GM12878 (cell line): ENCODE results near the gene ACKR4. TPM values are rescaled to one million over a fixed set of nuclear protein-coding genes. Genes with fewer than 3 reads are reported as not detected.

Source experiments
- ATAC-seq: fragments of 200-7000 bp; cut with Tn5 transposase; 3 replicates; pipeline ENCODE4 v1.9.1; 2020; ENCODE audit warnings: mild to moderate bottlenecking, moderate library complexity
- BruUV-seq: library from RNA; stranded (reverse); fragments of 400-500 nt; replicated peaks from 2 replicates; lab custom pipeline; 2021; lab: Mats Ljungman, UMichigan
- CTCF ChIA-PET: fragments of 300-600 bp; sonication (Branson Sonifier 250); formaldehyde crosslinking; extraction: SDS; loops from one replicate; lab custom pipeline; 2021; ENCODE audit warnings: inconsistent platforms; lab: Yijun Ruan, JAX
- POLR2A ChIA-PET: fragments of 350-600 bp; formaldehyde crosslinking; extraction: SDS; loops from one replicate; lab custom pipeline; 2021; ENCODE audit warnings: inconsistent platforms; lab: Charles Lee
- RAD21 ChIA-PET: fragments of 300-600 bp; sonication (Branson Sonifier 250); formaldehyde crosslinking; loops from one replicate; lab custom pipeline; 2023; ENCODE audit warnings: antibody characterized with exemption; ENCODE audit not compliant: unreplicated experiment; lab: Charles Lee
- SMC1A ChIA-PET: fragments of 300-600 bp; sonication (Branson Sonifier 250); formaldehyde crosslinking; loops from one replicate; lab custom pipeline; 2023; ENCODE audit not compliant: unreplicated experiment, uncharacterized antibody; lab: Charles Lee
- DNase-seq: peaks from one replicate; pipeline ENCODE4 v3.0.0-alpha.2; 2011; ENCODE audit warnings: low read depth, low spot score
- FAIRE-seq: peaks from 3 replicates; lab custom pipeline; 2011; peaks lifted over from hg19 to GRCh38; lab: Jason Lieb, UNC
- H2AFZ ChIP-seq: 2 replicates; pipeline ENCODE4 v1.6.0; 2011; ENCODE audit warnings: low read depth, low read length, control low read depth; ENCODE audit not compliant: control insufficient read depth
- H3K27ac ChIP-seq: 2 replicates; pipeline ENCODE4 v1.5.1; 2011; ENCODE audit warnings: control low read depth; ENCODE audit not compliant: control insufficient read depth, insufficient read depth
- H3K27me3 ChIP-seq, 2 experiments: replicated peaks in 1 of 2; 2 replicates each; pipeline versions ENCODE4 v1.6.0 to v1.6.1; 2011; ENCODE audit warnings: low read length in 1 of 2; ENCODE audit not compliant: control insufficient read depth in 2 of 2, insufficient read depth in 2 of 2
- H3K36me3 ChIP-seq, 2 experiments: 2 replicates each; pipeline ENCODE4 v1.5.1; 2011; ENCODE audit warnings: low read length in 1 of 2; ENCODE audit not compliant: control insufficient read depth in 2 of 2, insufficient read depth in 2 of 2
- H3K4me1 ChIP-seq: 2 replicates; pipeline ENCODE4 v1.6.1; 2011; ENCODE audit warnings: mild to moderate bottlenecking, low read length, moderate library complexity, mixed read lengths; ENCODE audit not compliant: control insufficient read depth, insufficient read depth
- H3K4me2 ChIP-seq: 2 replicates; pipeline ENCODE4 v1.6.0; 2011; ENCODE audit warnings: control low read depth; ENCODE audit not compliant: control insufficient read depth, insufficient read depth
- H3K4me3 ChIP-seq: fragments of 200-600 bp; sonication (generic); 2 replicates; pipeline ENCODE4 v1.5.1; 2016
- H3K79me2 ChIP-seq: 2 replicates; pipeline ENCODE4 v1.6.0; 2011; ENCODE audit warnings: low read length; ENCODE audit not compliant: control insufficient read depth, insufficient read depth
- H3K9ac ChIP-seq: 2 replicates; pipeline ENCODE4 v1.8.0; 2011; ENCODE audit warnings: low read length, control low read depth, mixed read lengths; ENCODE audit not compliant: control insufficient read depth, insufficient read depth
- H3K9me3 ChIP-seq: replicated peaks from 3 replicates; pipeline ENCODE4 v1.5.1; 2011; ENCODE audit warnings: mild to moderate bottlenecking, low read length; ENCODE audit not compliant: control insufficient read depth, insufficient read depth
- H4K20me1 ChIP-seq: 2 replicates; pipeline ENCODE4 v1.6.0; 2011; ENCODE audit not compliant: control insufficient read depth, insufficient read depth
- CHD1 ChIP-seq: IDR thresholded peaks from 2 replicates; pipeline ENCODE4 v1.6.1; 2012; ENCODE audit warnings: low read depth, low read length, improper control_type of control experiment
- GATAD2B ChIP-seq: fragments of 450-650 bp; conservative IDR thresholded peaks from 2 replicates; pipeline ENCODE4 v1.6.1; 2017; ENCODE audit warnings: low read depth, mild to moderate bottlenecking, moderate library complexity
- PAX5 ChIP-seq: IDR thresholded peaks from 2 replicates; pipeline ENCODE4 v1.6.1; 2011; ENCODE audit warnings: low read depth, low read length, borderline replicate concordance
- RAD51 ChIP-seq: fragments of 450-650 bp; IDR thresholded peaks from 2 replicates; pipeline ENCODE4 v1.6.1; 2016; ENCODE audit warnings: moderate library complexity, mild to moderate bottlenecking, inconsistent platforms
- RCOR1 ChIP-seq: conservative IDR thresholded peaks from 2 replicates; pipeline ENCODE4 v1.6.1; 2012; ENCODE audit warnings: low read depth, low read length, improper control_type of control experiment
- SUPT20H ChIP-seq: IDR thresholded peaks from 2 replicates; pipeline ENCODE4 v1.6.1; 2011; ENCODE audit warnings: low read depth, mild to moderate bottlenecking, low read length, moderate library complexity, borderline replicate concordance; ENCODE audit not compliant: control insufficient read depth
- WGBS: methylation state at CpG from one replicate; pipeline ENCODE4 v1.1.6; 2016; ENCODE audit warnings: low lambda C conversion rate; ENCODE audit not compliant: insufficient replicate concordance, insufficient coverage; ENCODE audit errors: missing lambda C conversion rate; 5-methylcytosine and 5-hydroxymethylcytosine counted together
- in situ Hi-C: fragments of 300-500 bp; cut with MboI; formaldehyde crosslinking; loops from 9 replicates; pipeline ENCODE4 v1.14.3; 2018; ENCODE audit warnings: mixed read lengths
- intact Hi-C: fragments of 100-400 bp; cut with micrococcal nuclease; formaldehyde crosslinking; loops from one replicate; pipeline ENCODE4 v1.14.2; 2022; ENCODE audit not compliant: unreplicated experiment
- polyA plus RNA-seq, 11 experiments: library from polyadenylated mRNA; depleted of rRNA in 4 of 11; unstranded in 6 of 11; stranded (reverse) in 5 of 11; fragments of >200 nt; fragmentation: Nextera tagmentation in 4 of 11; fragmentation: Illumina TruSeq in 1 of 11; extraction: Ambion mirVana in 4 of 11; extraction: Trizol in 1 of 11; gene quantifications; 1 replicate in 1 of 11; 2 replicates in 10 of 11; pipeline versions ENCODE4 v1.2.1 to v1.2.3, GENCODE V29; 2011 to 2016; ENCODE audit warnings: inconsistent platforms in 2 of 11, missing spikeins in 2 of 11, low read depth in 1 of 11
- total RNA-seq, 4 experiments: library from RNA; depleted of rRNA in 3 of 4; stranded (reverse); fragments of >200 nt in 3 of 4; fragmentation: Illumina TruSeq in 1 of 4; extraction: Trizol in 1 of 4; gene quantifications; 2 replicates each; pipeline versions ENCODE4 v1.2.1 to v1.2.3, GENCODE V29; 2013 to 2021
- TF ChIP-seq, protein P1 (sequence below), 3 experiments: IDR thresholded peaks in 2 of 3; conservative IDR thresholded peaks in 1 of 3; 2 replicates each; pipeline ENCODE4 v1.5.1; 2011; ENCODE audit warnings: low read depth in 3 of 3, low read length in 3 of 3, mild to moderate bottlenecking in 3 of 3, control low read depth in 2 of 3, moderate library complexity in 2 of 3, inconsistent platforms in 1 of 3, mixed read lengths in 1 of 3; ENCODE audit not compliant: control insufficient read depth in 2 of 3, insufficient read depth in 1 of 3; ENCODE audit errors: extremely low read depth in 1 of 3
- TF ChIP-seq, protein P2 (sequence below): fragments of 450-650 bp; IDR thresholded peaks from 2 replicates; pipeline ENCODE4 v1.6.1; 2017; ENCODE audit warnings: low read depth, mild to moderate bottlenecking, moderate library complexity
- TF ChIP-seq, protein P3 (sequence below): fragments of 450-650 bp; IDR thresholded peaks from 2 replicates; pipeline ENCODE4 v1.6.1; 2017; ENCODE audit warnings: mild to moderate bottlenecking, moderate library complexity

Gene ACKR4
- total and polyA plus RNA-seq, 10 of the 15 experiments (the other 5 are each of a cell fraction or from before 2014, with no cell fraction given), result 0.06 to 0.40 (median 0.12) TPM

DNA sequence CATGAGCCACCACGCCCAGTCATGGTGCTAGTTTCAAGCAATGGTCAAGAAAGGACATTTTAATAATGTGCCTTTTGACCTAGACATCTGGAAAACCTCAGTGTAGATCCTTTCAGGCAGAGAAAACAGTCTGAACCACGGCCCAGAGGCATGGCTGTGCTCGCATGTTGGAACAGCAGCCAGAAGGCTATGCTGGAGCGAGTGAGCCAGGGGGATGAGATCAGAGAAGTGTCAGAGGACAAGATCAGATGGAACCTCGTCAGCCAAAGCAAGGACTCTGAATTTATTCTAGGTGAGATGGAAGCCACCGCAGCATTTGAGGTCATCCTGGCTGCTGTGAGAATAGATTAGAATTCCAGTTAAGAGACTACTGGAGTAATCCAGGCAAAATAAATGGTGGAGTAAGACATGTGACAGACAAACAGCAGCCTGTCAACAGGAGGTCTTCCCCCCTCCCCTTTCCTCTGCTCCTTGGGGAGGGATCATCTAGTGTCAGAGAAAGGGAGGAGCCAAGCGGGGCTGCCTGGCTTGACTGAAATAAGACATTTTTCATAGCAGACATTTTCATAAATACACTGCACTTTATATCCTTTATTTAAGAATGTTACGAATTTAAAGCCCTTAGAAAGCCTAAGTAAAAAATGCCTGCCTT, 40.4 kb upstream of the ACKR4 start:
- SMC1A ChIA-PET, result no interaction called here
- POLR2A ChIA-PET, result no interaction called here
- WGBS, result 77% methylated on average over 8 of the region's 8 CpGs
- BruUV-seq, result no TSS peak
- RAD21 ChIA-PET, result no interaction called here
- TF ChIP-seq GATAD2B (no peak), RAD51 (no peak), RCOR1 (no peak), CHD1 (no peak)
- TF ChIP-seq, protein P1, sequence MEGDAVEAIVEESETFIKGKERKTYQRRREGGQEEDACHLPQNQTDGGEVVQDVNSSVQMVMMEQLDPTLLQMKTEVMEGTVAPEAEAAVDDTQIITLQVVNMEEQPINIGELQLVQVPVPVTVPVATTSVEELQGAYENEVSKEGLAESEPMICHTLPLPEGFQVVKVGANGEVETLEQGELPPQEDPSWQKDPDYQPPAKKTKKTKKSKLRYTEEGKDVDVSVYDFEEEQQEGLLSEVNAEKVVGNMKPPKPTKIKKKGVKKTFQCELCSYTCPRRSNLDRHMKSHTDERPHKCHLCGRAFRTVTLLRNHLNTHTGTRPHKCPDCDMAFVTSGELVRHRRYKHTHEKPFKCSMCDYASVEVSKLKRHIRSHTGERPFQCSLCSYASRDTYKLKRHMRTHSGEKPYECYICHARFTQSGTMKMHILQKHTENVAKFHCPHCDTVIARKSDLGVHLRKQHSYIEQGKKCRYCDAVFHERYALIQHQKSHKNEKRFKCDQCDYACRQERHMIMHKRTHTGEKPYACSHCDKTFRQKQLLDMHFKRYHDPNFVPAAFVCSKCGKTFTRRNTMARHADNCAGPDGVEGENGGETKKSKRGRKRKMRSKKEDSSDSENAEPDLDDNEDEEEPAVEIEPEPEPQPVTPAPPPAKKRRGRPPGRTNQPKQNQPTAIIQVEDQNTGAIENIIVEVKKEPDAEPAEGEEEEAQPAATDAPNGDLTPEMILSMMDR (IDR thresholded peaks at IDR 0.05 in 2 of 3, conservative IDR thresholded peaks at IDR 0.05 in 1 of 3; ENCODE audit: control insufficient read depth in 2 of 3, extremely low read depth in 1 of 3, insufficient read depth in 1 of 3, low read depth in 3 of 3, low read length in 3 of 3), result no peak
- Histone ChIP-seq H3K79me2 (no peaks in the 10 kb centered on the region), H3K27me3 (no peaks in the 10 kb centered on the region), H4K20me1 (no peaks in the 10 kb centered on the region), H3K36me3 (no peaks in the 10 kb centered on the region), H3K4me3 (no peak overlapping the region), H3K9me3 (no peaks in the 10 kb centered on the region), H3K27ac (no peak overlapping the region), H2AFZ (no peak overlapping the region), H3K9ac (no peak overlapping the region), H3K4me2 (no peak overlapping the region), H3K4me1 (no peaks in the 10 kb centered on the region)
- FAIRE-seq (no peak), DNase-seq (no peak), ATAC-seq (no peak)
- in situ Hi-C loops, result no loop called here
- CTCF ChIA-PET, result interaction anchor here (1.2 kb wide), 1 partner anchor 21 kb away, joined by 3 read pairs; no protein-coding TSS in a partner anchor
- intact Hi-C loops, result no loop called here

DNA sequence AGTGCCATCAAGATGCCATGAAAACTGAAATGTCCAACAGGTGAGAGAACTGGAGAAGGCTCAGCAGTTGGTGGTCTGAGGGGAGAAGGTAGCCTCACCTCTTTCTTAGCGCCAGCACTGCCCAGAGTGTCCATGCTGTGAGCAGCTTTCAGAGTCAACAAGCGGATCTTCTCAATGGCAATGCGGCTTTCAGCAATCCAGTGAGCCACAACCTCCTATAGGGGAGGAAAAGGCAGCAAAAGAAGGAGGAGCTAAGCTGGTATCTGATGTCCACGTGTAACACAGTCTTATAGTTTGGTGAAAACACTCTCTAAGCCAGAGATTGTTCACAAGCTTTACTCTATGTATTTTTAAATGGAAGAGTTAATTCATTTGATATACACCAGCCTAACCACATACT, 36.1 kb upstream of the ACKR4 start:
- SMC1A ChIA-PET, result no interaction called here
- Histone ChIP-seq H3K36me3 (no peaks in the 10 kb centered on the region), H3K4me3 (no peak overlapping the region), H4K20me1 (no peaks in the 10 kb centered on the region), H3K4me2 (no peak overlapping the region), H3K27me3 (no peaks in the 10 kb centered on the region), H3K79me2 (no peaks in the 10 kb centered on the region), H3K9me3 (no peaks in the 10 kb centered on the region), H3K27ac (no peak overlapping the region), H3K4me1 (no peaks in the 10 kb centered on the region), H3K9ac (no peak overlapping the region), H2AFZ (no peak overlapping the region)
- WGBS, result 96% methylated on average over 4 of the region's 4 CpGs
- POLR2A ChIA-PET, result no interaction called here
- BruUV-seq, result no TSS peak
- FAIRE-seq (no peak), ATAC-seq (no peak), DNase-seq (no peak)
- intact Hi-C loops, result no loop called here
- CTCF ChIA-PET, result no interaction called here
- RAD21 ChIA-PET, result no interaction called here
- in situ Hi-C loops, result no loop called here
- TF ChIP-seq SUPT20H (no peak), PAX5 (no peak)
- TF ChIP-seq, protein P2, sequence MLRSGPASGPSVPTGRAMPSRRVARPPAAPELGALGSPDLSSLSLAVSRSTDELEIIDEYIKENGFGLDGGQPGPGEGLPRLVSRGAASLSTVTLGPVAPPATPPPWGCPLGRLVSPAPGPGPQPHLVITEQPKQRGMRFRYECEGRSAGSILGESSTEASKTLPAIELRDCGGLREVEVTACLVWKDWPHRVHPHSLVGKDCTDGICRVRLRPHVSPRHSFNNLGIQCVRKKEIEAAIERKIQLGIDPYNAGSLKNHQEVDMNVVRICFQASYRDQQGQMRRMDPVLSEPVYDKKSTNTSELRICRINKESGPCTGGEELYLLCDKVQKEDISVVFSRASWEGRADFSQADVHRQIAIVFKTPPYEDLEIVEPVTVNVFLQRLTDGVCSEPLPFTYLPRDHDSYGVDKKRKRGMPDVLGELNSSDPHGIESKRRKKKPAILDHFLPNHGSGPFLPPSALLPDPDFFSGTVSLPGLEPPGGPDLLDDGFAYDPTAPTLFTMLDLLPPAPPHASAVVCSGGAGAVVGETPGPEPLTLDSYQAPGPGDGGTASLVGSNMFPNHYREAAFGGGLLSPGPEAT, result no peak
- TF ChIP-seq, protein P3, sequence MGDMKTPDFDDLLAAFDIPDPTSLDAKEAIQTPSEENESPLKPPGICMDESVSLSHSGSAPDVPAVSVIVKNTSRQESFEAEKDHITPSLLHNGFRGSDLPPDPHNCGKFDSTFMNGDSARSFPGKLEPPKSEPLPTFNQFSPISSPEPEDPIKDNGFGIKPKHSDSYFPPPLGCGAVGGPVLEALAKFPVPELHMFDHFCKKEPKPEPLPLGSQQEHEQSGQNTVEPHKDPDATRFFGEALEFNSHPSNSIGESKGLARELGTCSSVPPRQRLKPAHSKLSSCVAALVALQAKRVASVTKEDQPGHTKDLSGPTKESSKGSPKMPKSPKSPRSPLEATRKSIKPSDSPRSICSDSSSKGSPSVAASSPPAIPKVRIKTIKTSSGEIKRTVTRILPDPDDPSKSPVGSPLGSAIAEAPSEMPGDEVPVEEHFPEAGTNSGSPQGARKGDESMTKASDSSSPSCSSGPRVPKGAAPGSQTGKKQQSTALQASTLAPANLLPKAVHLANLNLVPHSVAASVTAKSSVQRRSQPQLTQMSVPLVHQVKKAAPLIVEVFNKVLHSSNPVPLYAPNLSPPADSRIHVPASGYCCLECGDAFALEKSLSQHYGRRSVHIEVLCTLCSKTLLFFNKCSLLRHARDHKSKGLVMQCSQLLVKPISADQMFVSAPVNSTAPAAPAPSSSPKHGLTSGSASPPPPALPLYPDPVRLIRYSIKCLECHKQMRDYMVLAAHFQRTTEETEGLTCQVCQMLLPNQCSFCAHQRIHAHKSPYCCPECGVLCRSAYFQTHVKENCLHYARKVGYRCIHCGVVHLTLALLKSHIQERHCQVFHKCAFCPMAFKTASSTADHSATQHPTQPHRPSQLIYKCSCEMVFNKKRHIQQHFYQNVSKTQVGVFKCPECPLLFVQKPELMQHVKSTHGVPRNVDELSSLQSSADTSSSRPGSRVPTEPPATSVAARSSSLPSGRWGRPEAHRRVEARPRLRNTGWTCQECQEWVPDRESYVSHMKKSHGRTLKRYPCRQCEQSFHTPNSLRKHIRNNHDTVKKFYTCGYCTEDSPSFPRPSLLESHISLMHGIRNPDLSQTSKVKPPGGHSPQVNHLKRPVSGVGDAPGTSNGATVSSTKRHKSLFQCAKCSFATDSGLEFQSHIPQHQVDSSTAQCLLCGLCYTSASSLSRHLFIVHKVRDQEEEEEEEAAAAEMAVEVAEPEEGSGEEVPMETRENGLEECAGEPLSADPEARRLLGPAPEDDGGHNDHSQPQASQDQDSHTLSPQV, result no peak
